IMR-90 (cell line): Measurements from ENCODE around the gene CAMK4. TPM values are rescaled to one million over a fixed set of nuclear protein-coding genes. Genes with fewer than 3 reads are reported as not detected.

Experiments
- ATAC-seq: fragments of 200-7000 bp; cut with Tn5 transposase; 2 replicates; pipeline ENCODE4 v1.9.1; 2020; ENCODE audit warnings: low read depth, mild to moderate bottlenecking, moderate library complexity
- BruUV-seq: library from RNA; stranded (reverse); fragments of 400-500 nt; replicated peaks from 2 replicates; lab custom pipeline; 2021; lab: Mats Ljungman, UMichigan
- CTCF ChIA-PET: fragments of 300-600 bp; formaldehyde crosslinking; extraction: SDS; loops from one replicate; lab custom pipeline; 2021; ENCODE audit warnings: antibody characterized with exemption; lab: Yijun Ruan, JAX
- POLR2A ChIA-PET: fragments of 300-600 bp; sonication (Branson Sonifier 250); formaldehyde crosslinking; loops from one replicate; lab custom pipeline; 2022; ENCODE audit warnings: antibody characterized with exemption; ENCODE audit not compliant: unreplicated experiment; lab: Charles Lee
- DNase-seq: peaks from one replicate; pipeline ENCODE4 v3.0.0; 2013
- H2AFZ ChIP-seq: replicated peaks from 2 replicates; pipeline ENCODE3; 2013; ENCODE audit warnings: low read length, mild to moderate bottlenecking; ENCODE audit not compliant: poor library complexity
- H2AK5ac ChIP-seq: 2 replicates; pipeline ENCODE4 v1.6.1; 2013; ENCODE audit warnings: low read depth, low read length, inconsistent platforms
- H2AK9ac ChIP-seq: replicated peaks from 2 replicates; pipeline ENCODE3; 2013; ENCODE audit warnings: mild to moderate bottlenecking, low read depth, low read length, moderate library complexity; ENCODE audit not compliant: poor library complexity
- H2BK120ac ChIP-seq: 2 replicates; pipeline ENCODE4 v1.6.1; 2013; ENCODE audit warnings: low read depth, low read length, inconsistent platforms
- H2BK15ac ChIP-seq: 3 replicates; pipeline ENCODE4 v1.6.1; 2013; ENCODE audit warnings: low read depth, low read length, inconsistent platforms
- H2BK20ac ChIP-seq: 2 replicates; pipeline ENCODE4 v1.6.1; 2013; ENCODE audit warnings: low read depth, mild to moderate bottlenecking, inconsistent platforms, low read length, moderate library complexity
- H2BK5ac ChIP-seq: 2 replicates; pipeline ENCODE4 v1.6.1; 2013; ENCODE audit warnings: mild to moderate bottlenecking, low read depth, low read length, inconsistent platforms; ENCODE audit not compliant: poor library complexity, severe bottlenecking
- H3K14ac ChIP-seq: replicated peaks from 2 replicates; pipeline ENCODE4 v1.6.1; 2013; ENCODE audit warnings: low read depth, low read length, inconsistent platforms
- H3K18ac ChIP-seq: 2 replicates; pipeline ENCODE4 v1.6.1; 2013; ENCODE audit warnings: low read depth, low read length, control low read depth
- H3K23ac ChIP-seq: 2 replicates; pipeline ENCODE4 v1.6.1; 2013; ENCODE audit warnings: low read depth, low read length, inconsistent platforms
- H3K27ac ChIP-seq: 2 replicates; pipeline ENCODE4 v1.5.1; 2013; ENCODE audit warnings: mild to moderate bottlenecking, control low read depth, low read length; ENCODE audit not compliant: insufficient read depth
- H3K27me3 ChIP-seq: 2 replicates; pipeline ENCODE4 v1.6.1; 2013; ENCODE audit warnings: low read length; ENCODE audit not compliant: control insufficient read depth, insufficient read depth
- H3K36me3 ChIP-seq: 2 replicates; pipeline ENCODE4 v1.6.1; 2013; ENCODE audit warnings: low read length, mixed read lengths; ENCODE audit not compliant: control insufficient read depth, insufficient read depth
- H3K4ac ChIP-seq: 2 replicates; pipeline ENCODE4 v1.6.1; 2013; ENCODE audit warnings: low read depth, low read length, inconsistent platforms
- H3K4me1 ChIP-seq: 2 replicates; pipeline ENCODE4 v1.6.1; 2013; ENCODE audit warnings: low read length, mixed read lengths; ENCODE audit not compliant: control insufficient read depth, insufficient read depth
- H3K4me2 ChIP-seq: 2 replicates; pipeline ENCODE4 v1.6.1; 2013; ENCODE audit warnings: low read depth, mild to moderate bottlenecking, control low read depth, low read length, moderate library complexity
- H3K4me3 ChIP-seq: 2 replicates; pipeline ENCODE4 v1.5.1; 2013; ENCODE audit warnings: low read depth, mild to moderate bottlenecking, control low read depth, low read length, moderate library complexity; ENCODE audit not compliant: insufficient read depth
- H3K56ac ChIP-seq: 2 replicates; pipeline ENCODE4 v1.6.1; 2013; ENCODE audit warnings: low read length, inconsistent platforms; ENCODE audit not compliant: insufficient read depth; ENCODE audit errors: extremely low read depth
- H3K79me1 ChIP-seq, 2 experiments: 2 replicates each; pipeline ENCODE4 v1.6.1; 2013; ENCODE audit warnings: low read length in 2 of 2, inconsistent platforms in 1 of 2, low read depth in 1 of 2
- H3K9ac ChIP-seq: 2 replicates; pipeline ENCODE4 v1.6.1; 2013; ENCODE audit warnings: low read depth, low read length, control low read depth
- H3K9me1 ChIP-seq: 2 replicates; pipeline ENCODE4 v1.6.1; 2013; ENCODE audit warnings: low read length, inconsistent platforms; ENCODE audit not compliant: insufficient read depth
- H3K9me3 ChIP-seq: 2 replicates; pipeline ENCODE4 v1.6.1; 2013; ENCODE audit warnings: low read length; ENCODE audit not compliant: control insufficient read depth, insufficient read depth
- H4K20me1 ChIP-seq: 2 replicates; pipeline ENCODE4 v1.6.1; 2013; ENCODE audit warnings: low read length, inconsistent platforms; ENCODE audit not compliant: insufficient read depth
- H4K5ac ChIP-seq: 2 replicates; pipeline ENCODE4 v1.6.1; 2013; ENCODE audit warnings: mild to moderate bottlenecking, low read depth, low read length, control low read depth
- H4K8ac ChIP-seq, 2 experiments: 2 replicates each; pipeline ENCODE4 v1.6.1; 2013; ENCODE audit warnings: low read depth in 2 of 2, low read length in 2 of 2, control low read depth in 1 of 2, inconsistent platforms in 1 of 2
- H4K91ac ChIP-seq: 2 replicates; pipeline ENCODE4 v1.6.1; 2013; ENCODE audit warnings: low read depth, low read length, inconsistent platforms; ENCODE audit not compliant: insufficient read depth
- BHLHE40 ChIP-seq: fragments of 150-350 bp; IDR thresholded peaks from 2 replicates; pipeline ENCODE4 v1.6.1; 2016; ENCODE audit warnings: mild to moderate bottlenecking, low read depth, low read length
- MXI1 ChIP-seq: IDR thresholded peaks from 2 replicates; pipeline ENCODE4 v1.6.1; 2012; ENCODE audit warnings: low read depth, mild to moderate bottlenecking, low read length, moderate library complexity, borderline replicate concordance
- NFE2L2 ChIP-seq: fragments of 150-350 bp; IDR thresholded peaks from 2 replicates; pipeline ENCODE4 v1.6.1; 2016; ENCODE audit warnings: low read depth, mild to moderate bottlenecking, low read length
- WGBS, 2 experiments: methylation state at CpG; one replicate each; pipeline versions ENCODE4 v1.1.5 to v1.1.7; 2013; ENCODE audit warnings: missing lambda C conversion rate in 2 of 2; ENCODE audit not compliant: insufficient read length in 1 of 2; ENCODE audit errors: extremely low coverage in 2 of 2; 5-methylcytosine and 5-hydroxymethylcytosine counted together
- dilution Hi-C: fragments of 300-500 bp; cut with HindIII; formaldehyde crosslinking; loops from one replicate; pipeline ENCODE4 v1.14.3; 2018; ENCODE audit warnings: low sequenced_read_pairs; ENCODE audit not compliant: unreplicated experiment
- in situ Hi-C: fragments of 300-500 bp; cut with MboI; formaldehyde crosslinking; loops from 3 replicates; pipeline ENCODE4 v1.14.3; 2019; ENCODE audit warnings: low sequenced_read_pairs, inconsistent platforms, mixed read lengths
- intact Hi-C: fragments of 100-400 bp; cut with micrococcal nuclease; formaldehyde crosslinking; loops from 2 replicates; pipeline ENCODE4 v1.10.0; 2022
- polyA plus RNA-seq, 3 experiments: library from polyadenylated mRNA; depleted of rRNA; stranded (reverse); fragments of >200 nt; gene quantifications; 2 replicates each; pipeline ENCODE4 v1.2.3, GENCODE V29; 2012; ENCODE audit warnings: low replicate concordance in 1 of 3
- total RNA-seq: library from RNA; depleted of rRNA; stranded (reverse); fragments of >200 nt; gene quantifications from 2 replicates; pipeline ENCODE4 v1.2.3, GENCODE V29; 2012

CAMK4 gene
- total and polyA plus RNA-seq, 2 of the 4 experiments (the other 2 are of a cell fraction), result 3.7 to 4.8 TPM

DNA sequence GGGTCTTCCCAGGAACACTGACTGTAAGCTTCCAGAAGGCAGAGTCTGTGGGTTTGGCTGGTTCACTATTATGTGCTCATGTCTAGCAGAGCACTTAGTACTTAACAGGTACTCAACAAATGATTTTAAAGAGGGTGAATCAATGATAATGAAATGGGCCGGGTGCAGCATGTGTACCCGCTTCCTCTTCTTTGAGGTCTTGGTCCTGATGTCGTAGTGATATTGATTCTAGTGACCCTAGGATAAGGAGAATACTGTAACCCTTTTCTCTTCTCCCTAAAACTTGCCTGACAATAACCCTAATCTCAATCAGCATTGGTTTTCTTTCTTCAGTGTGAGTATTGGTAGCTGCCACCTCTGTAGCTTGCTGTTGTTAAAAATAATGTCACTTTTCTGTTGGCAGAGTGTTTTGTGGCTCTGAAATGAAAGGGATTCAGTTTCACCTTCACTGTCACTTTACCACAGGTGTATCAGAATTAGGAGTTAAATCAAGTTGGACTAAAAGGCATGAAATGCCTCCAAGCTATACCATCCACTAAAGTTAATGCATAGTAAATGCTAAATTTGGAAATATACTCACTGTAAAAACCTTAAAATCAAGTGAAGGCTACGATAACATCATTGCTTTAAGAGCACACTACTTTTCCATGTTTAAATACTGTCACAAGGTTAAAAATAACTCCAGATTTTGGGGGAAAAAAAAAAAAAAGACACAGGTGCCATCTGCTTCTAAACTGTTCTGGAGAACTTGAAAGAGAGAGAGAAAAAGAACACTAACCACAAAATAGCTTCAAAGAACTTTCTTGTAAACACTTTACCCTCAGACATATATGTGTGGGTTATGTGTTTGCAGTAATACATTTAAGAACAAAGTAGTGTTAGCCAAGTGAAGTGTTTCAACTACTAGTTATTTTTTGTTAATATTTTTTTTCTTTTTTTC is 6.0 kb downstream of the CAMK4 start:
- TF ChIP-seq BHLHE40 (no peak), MXI1 (no peak), NFE2L2 (no peak)
- Histone ChIP-seq H2BK15ac (no peak overlapping the region), H3K36me3 (no peaks in the 10 kb centered on the region), H3K9me1 (no peaks in the 10 kb centered on the region; the same call in 1 of the 2 replicates), H3K56ac (no peak overlapping the region), H4K91ac (no peak overlapping the region), H3K4ac (no peak overlapping the region), H2AK5ac (no peak overlapping the region), H3K23ac (no peak overlapping the region), H4K5ac (no peak overlapping the region), H2AFZ (no peak overlapping the region), H3K4me2 (no peak overlapping the region), H3K18ac (no peak overlapping the region), H2BK120ac (no peak overlapping the region), H3K4me1 (no peaks in the 10 kb centered on the region), H2BK5ac (no peak overlapping the region), H2BK20ac (no peak overlapping the region), H3K9me3 (no peaks in the 10 kb centered on the region), H2AK9ac (no peak overlapping the region), H3K4me3 (no peak overlapping the region), H4K20me1 (no peaks in the 10 kb centered on the region), H4K8ac (no peak overlapping the region), H3K9ac (no peak overlapping the region), H3K27ac (no peak overlapping the region), H3K27me3 (no peaks in the 10 kb centered on the region), H3K79me1 (no peaks in the 10 kb centered on the region), H3K14ac (no peak overlapping the region)
- no TSS peak for BruUV-seq
- dilution Hi-C loops (no loop called here), intact Hi-C loops (loop anchor here (5.0 kb wide), 1 partner anchor 917 kb away; no protein-coding TSS in a partner anchor), in situ Hi-C loops (no loop called here)
- DNase-seq, result no peak
- no peak for ATAC-seq
- CTCF ChIA-PET, result no interaction called here
- WGBS, 2 experiments, result no CpG with 5 or more reads among the region's 4 CpGs
- POLR2A ChIA-PET, result no interaction called here
